HG03196 (cell line): Measurements from ENCODE around the gene CCND2.

Experiments
- ATAC-seq: cut with Tn5 transposase; IDR thresholded peaks from one replicate; pipeline ENCODE4 v1.9.1; 2021; ENCODE audit not compliant: unreplicated experiment

The CCND2 gene

DNA sequence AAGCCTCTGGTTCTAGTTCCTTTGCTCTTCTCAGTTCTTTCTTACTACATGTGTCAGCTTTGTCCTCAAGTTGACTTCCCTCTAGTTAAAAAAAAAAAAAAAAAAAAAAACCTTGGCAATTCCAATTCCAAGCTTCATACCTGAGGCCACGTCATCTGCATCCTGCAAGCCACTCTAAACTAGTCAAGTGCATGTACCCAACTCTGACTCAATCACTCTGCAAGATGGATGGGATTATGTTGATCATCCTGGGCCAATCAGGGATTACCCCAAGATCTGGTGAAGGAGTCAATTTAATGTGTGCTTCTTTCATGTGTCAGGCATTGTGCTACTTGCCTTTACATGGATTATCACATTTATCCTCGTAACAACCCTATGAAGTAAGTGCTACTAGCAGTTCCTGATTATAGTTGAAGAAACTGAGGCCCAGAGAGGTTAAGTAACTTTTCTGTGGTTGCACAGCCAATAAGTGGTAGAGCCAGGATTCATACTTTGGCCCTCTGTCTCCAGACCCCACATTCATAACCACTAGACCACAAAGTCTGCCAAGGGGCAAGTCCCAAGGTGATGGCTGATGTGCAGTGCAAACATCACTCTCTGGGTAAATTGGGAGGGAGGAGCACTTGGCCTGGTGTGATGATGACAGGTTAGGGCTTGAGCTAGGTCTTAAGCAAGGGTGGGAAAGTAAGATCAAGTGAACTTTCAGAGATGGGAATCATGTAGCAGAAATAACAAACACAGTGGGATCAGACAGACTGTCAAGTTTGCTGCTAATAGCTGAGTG, 17.3 kb upstream of the CCND2 start:
- ATAC-seq = no peak

DNA sequence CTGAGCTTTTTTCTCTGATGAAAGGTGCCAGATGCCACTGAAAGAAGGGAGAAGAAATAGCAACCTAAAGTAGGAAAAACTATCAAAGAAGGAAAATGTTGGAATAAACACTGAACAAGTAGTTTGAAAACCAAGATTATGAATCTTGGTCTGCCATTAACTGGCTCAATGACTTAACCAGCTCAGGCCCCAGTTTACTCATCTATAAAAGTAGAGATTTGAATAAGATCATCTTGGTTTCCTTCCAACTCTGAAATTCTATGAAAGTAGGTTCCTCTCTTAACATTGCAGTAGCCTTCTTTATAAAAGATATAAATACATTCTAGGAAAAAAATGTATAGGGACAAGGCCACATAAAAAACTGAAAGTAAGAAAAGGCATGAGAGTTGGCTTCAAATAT, 16.1 kb upstream of the CCND2 start:
- no peak for ATAC-seq

DNA sequence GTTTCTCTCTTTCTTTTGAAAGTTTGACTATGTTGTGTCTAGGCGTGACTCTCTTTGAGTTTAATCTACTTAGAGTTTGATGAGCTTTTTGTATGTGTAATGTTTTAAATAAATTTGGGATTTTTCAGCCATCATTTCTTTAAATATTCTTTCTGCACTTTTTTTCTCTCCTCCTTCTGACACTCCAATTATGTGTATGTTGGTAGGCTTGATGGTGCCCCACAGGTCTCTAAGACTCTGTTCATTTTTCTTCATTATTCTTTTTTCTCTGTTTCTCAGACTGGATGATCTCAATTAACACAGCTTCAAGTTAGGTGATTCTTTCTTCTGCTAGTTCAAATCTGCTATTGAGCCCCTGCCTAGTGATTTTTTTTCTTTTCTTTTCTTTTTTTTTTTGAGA, 14.5 kb upstream of the CCND2 start:
- no peak for ATAC-seq

DNA sequence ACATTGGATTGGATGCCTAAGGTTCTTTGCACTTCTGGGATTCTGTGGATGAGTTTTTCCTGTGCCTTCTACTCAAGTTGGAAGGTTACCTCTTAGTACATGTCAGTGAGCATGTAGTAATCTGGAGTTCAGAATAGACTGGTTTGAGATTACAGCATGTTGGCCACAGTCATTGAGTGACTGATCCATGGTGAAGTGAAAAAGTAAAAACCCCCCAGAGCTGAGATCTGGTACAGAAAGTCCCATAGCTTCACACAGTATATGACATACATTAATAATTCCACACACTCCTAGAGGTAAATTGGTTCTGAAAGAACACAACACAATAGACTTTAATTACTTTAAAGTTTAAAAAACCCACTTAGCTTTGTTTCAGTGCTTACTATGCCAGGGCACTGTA, 11.9 kb upstream of the CCND2 start:
- no peak for ATAC-seq

DNA sequence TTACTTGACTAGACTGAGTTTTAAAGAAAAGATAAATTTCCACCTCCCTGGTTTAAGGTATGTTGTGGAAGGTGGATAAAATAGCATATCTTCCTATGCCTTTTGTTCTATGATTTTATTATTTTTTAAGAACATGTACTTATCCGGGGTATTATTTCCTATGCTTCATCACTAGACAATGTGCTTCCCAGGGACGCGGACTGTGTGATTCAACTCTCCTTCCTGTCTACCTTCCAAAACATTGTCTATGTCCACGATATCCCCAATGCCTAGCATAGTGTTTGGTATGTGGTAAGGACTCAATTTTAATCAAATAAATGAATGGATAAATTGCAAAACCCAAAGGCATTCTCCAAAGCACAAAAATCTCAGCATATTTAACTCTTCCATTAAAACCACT, 8.3 kb upstream of the CCND2 start:
- no peak for ATAC-seq

DNA sequence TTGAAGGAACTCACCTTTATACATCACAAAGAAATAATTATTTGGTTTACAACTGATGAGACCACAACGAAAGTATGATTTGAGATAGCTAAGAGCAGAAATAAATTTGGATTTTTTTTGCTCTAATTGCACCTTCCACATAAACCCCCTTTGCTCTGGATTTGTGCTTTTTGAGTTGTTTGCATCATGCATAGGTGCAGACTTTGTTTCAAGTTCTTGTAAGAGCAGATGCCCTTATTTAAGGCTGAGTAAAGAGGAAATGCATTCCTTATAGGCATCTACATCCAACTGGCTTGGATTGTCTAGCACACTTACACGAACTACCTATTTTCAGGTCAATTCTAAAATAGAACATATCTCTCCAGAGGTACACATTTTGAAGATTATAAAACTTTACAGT, 6.6 kb upstream of the CCND2 start:
- ATAC-seq = no peak

DNA sequence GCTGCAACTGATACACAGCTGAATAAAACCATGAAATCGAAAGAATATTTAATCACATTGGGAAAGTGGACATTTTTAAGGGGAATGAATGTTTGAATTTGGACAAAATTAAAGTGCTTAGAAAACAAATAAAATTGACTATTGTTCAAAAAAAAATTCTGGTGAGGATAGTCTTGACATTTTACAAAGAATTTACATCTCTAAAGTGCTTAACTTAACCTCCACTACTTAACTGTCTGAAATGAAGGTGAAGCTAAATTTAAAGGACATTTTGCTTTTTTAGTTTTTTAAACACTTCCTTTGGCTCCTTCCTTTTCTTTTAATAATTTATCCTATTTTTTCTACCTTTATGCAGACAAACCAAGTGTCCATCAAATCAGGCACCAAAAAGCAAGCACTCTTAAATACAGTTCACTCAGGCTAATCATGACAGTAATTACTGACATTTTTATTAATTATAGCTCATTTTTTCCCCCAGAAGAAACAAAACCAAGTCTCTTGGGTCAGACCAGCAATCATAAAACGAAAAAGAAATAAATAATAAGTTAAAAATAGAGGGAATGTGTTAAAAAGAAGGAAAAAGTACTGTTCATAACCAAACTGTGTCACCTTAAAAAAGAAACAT, 5.7 kb upstream of the CCND2 start:
- no peak for ATAC-seq

DNA sequence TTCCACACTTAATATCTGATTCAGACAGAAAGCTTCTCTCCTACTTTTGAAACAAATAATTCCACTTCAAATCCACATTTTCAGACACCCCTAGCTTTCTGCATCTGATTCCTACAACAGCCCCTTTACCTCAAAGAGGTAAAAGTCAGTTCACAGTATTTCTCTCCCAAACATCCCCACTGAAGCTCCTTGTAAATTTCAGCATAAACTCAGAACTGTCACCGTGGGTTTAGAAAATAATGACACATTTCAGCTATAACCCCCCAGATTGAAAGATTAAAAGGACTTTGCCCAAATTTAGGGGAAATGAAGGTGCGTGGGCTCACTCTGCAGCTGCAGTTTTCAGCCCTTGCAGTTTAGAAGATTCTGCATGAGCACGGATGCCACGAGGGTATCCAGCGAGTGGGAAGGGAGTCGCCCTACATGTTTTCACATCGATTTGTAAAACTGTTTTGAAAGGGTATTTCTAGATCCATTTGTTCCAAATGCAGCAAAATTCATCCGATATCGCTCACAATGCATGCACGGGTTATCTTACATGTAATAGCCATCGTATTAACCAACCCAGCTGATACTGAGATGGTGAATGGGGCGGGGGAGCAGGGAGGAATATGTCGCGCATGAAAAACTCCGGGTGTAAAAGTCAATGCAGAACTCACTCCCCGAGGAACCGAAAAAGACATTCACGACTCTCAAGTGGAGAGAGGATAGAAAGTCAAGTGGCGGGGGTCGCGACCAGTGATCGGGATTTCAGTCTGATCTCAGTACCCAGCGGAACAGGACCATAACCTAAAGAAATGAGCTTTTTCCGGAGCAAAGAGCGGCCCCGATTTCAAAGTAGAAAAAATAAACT, 5.0 kb upstream of the CCND2 start:
- ATAC-seq = no peak

DNA sequence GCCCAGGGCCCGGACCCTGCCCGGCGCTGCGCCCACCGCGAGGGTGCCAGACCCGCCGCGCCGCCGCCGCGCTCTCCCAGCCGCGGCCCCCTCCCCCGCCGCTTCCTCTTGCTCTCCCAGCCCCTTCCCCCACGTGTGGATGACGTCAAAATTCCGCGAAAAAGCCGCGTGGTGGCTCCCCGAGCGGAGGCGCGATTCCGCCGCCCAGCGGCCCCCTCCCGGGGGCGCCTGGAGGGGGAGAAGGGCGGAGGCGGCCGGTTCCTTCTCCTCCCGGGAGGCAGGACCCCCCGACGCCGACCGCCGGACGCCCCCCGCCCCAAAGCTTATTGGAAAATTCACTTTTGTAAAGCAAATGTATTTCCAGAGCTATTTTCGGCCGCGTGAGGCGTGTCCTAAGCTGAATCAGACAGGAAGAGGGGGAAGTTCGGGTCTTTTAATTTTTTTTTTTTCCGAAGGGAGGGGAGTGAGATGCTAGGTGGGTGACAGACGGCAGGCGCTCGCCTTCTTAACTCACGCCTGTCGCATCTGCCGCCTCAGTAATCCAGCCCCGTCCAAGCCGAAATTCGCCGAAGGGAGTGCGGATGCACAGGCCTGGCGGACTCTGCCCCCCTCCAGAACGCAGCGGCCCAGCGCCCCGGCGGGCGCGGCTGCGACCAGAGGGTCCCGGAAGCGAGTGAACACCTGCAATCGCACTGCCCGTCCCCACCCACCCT, 4.1 kb upstream of the CCND2 start:
- ATAC-seq = peak; percentile 27

DNA sequence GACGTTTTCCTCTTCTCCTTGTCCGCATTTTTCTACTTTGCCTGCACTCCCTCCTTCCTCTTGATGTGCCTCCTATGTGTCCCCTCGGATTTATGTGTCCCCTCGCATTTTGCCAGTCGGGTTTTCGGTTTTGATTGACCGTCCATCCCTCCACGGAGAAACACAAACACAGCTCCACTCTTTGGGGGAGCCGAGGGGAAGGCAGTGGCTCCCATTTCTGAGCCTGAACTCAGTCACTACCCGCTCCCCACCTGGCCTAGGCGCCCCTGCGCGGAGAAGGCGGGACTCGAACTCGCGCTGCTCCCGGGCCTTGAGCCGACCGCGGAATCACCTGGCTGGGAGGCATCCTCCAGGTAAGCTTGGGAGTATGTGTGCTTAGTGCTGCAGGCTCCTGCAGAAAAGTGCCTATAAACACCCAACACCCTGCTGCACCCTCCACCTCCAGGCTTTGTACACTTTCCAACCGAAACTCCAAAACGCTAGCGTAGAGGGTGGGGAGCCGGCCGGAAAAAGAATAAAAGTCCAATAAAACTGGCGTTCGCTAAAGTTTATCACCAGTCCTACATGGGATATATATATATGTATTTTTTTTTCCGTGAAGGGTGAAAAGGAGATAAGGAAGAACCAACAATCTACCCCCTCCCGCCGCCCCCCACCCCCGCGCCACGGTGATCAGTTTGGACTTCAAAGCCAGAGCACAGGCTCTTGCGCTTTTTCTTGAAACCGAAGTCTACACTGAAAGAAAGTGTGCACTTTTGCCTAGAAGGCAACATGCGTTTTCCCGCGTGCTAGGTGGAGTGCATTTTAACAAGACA, 3.3 kb upstream of the CCND2 start:
- no peak for ATAC-seq

DNA sequence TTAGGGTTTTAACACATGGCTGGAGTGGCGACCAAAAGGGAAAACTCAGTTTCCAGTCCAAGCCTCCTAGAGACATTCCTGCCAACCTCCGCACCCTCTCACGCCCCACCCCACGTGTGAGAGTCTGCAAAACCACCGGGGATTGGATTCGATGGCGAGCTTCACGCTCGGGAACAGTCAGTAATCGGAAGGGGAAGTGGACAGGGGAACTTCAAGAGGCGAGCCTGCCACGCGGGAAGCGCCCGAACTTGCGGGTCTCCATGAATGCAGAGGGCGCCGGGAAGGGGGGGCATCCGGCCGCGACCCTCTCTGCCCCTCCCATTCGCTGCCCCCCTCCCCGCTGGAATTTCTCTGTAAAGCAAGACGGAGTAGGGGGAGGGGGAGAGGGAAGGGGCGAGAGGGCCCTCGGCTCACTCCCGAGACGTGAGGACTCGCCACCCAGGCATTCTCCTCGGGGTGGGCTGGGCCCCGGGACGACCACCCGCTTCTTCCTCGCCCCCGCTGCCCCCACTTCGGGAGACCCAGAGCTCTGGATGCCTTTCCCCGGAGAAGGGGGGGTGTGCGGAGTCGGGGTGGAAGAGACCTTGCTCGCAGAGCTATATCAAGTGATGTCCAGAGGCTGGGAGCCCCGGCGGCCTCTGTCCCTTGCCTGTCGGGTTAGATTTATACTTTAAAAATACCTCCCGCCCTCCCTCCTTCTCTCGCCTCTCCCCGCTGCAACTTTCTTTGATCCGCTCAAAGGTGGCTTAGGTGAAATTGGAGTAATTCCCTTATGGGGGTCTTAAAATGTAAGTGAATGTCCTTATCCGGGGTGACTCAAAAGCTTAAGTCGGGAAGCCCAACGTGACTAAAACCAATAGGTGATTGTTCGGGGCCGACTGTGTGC, 2.5 kb upstream of the CCND2 start:
- no peak for ATAC-seq

DNA sequence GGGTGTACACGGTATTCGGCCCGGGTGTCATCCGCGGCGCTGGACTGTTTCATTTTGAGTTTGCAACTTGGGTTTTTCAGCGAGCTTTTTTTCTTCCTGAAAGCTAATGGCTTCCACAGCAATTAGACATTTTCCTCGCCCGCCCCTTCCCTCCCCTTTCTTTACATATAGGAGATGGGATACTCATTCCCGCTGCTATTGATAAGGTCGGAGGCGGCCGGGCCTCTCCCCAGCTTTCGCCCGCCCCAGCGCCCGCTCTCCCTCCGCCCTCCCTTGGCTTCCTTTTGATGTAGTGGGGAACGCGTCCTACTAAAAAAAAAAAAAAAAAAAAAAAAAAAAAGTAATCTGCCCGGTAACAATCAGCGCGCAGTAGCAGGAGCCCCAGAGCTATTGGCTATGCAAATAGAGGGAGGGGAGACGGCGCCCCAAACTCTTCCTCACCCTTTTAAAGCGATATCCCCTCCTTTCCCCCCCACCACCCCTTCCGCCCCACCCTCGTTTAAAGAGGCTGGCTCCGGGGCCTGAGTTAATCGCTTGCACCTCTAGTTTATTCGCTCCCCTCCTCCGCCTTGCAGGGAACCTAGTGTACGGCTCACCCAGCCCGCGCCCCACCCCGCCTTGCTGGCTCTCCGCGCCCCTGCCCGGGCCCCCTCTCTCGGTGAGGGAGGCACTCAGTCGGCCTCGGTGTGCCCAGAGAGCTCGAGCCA, 1.7 kb upstream of the CCND2 start:
- peak; percentile 35 for ATAC-seq

DNA sequence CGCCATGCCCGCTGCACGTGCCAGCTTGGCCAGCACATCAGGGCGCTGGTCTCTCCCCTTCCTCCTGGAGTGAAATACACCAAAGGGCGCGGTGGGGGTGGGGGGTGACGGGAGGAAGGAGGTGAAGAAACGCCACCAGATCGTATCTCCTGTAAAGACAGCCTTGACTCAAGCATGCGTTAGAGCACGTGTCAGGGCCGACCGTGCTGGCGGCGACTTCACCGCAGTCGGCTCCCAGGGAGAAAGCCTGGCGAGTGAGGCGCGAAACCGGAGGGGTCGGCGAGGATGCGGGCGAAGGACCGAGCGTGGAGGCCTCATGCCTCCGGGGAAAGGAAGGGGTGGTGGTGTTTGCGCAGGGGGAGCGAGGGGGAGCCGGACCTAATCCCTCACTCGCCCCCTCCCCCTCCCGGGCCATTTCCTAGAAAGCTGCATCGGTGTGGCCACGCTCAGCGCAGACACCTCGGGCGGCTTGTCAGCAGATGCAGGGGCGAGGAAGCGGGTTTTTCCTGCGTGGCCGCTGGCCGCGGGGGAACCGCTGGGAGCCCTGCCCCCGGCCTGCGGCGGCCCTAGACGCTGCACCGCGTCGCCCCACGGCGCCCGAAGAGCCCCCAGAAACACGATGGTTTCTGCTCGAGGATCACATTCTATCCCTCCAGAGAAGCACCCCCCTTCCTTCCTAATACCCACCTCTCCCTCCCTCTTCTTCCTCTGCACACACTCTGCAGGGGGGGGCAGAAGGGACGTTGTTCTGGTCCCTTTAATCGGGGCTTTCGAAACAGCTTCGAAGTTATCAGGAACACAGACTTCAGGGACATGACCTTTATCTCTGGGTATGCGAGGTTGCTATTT, 914 bp upstream of the CCND2 start:
- peak; percentile 7 for ATAC-seq

DNA sequence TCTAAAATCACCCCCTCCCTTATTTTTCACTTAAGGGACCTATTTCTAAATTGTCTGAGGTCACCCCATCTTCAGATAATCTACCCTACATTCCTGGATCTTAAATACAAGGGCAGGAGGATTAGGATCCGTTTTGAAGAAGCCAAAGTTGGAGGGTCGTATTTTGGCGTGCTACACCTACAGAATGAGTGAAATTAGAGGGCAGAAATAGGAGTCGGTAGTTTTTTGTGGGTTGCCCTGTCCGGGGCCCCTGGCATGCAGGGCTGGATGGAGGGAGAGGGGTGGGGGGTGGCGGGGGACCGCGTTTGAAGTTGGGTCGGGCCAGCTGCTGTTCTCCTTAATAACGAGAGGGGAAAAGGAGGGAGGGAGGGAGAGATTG, 300 bp upstream of the CCND2 start:
- no peak for ATAC-seq

DNA sequence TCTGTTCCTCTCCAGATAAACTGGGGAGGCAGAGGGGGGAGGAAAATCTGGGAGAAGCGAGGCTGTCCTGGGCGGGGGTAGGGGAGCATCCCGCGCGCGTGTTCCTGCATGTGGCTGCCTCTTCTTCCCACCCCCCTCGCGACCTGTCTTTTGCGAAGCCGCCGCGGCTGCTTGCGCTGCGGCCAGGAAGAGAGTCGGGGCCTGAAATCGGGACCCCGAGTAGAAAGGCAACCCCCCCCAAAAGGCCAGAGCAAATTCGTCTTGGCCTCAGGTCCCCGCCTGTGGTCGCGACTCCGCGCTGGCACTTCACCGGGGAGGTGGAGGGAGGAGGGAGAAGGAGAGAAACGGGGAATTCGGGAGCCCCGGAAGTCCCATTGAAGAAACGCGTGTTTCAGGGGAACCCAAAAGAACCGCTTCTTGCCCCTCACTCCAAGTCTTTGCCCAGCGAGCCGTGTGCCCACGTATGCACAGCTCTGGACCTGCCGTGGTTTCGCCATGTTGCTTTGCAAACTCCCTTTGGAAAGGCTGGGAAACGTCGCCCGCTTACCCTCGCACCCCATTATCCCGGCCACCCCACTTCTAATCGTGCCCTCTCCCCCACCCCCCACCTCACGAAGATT, 944 bp downstream of the CCND2 start:
- no peak for ATAC-seq

DNA sequence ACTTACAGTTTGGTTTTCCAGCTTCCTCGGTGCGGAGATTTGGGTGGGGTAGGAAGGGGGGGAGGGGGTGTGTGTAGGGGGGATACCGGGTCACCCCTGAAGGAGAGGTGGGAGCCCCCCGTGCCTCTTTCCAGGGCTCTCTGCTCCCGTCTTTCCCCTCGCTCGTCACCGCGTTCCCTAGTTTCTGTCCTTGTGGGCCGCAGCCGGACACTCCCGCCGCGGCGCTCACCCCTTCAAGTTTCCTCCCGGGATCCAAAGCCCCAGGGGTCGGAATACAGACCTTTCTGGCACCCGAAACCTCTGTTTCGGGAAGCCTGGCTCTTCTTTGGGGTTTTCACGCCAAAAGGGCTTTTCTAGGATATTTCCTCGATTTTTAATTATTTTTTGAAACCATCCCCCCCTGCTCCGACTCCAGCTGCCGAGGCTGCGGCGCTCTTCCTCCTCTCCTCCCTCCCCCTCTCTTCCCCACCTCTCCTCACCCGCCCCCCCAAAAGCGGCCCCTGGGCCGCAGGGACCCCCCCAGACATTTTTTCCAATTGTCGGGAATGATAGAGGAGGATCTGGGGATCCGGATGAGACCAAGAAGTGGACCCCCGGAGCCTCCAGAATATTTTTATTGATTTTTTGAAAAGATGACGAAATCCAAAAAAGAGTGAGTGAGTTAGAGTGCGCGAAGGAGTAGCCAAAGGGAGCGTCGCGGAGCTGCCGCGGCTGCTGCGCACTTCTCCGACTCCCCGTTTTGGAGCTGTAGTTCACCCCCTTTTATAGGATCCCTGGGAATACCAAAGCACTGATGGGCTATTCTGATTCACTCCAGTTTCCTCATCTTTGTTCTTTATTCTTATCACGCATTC, 1.7 kb downstream of the CCND2 start:
- no peak for ATAC-seq

DNA sequence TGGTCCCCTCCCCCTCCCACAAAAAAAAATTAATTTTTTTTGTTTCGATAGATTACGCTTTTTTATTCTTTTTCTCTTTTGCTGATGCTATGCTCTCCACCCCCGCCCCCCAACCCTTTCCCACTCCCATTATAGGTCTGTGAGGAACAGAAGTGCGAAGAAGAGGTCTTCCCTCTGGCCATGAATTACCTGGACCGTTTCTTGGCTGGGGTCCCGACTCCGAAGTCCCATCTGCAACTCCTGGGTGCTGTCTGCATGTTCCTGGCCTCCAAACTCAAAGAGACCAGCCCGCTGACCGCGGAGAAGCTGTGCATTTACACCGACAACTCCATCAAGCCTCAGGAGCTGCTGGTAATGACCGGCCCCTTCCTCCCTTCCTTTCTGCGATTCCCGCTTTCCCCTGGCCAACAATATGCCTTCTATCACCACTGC, 2.3 kb downstream of the CCND2 start:
- no peak for ATAC-seq
